Stimulated activated CD4-positive, alpha-beta T cell treated with anti-CD3 and anti-CD28 coated beads, Interleukin-2, amount 100 ng/mL, for 24 hours (primary cell): ENCODE results near the gene TCFL5.

Source experiments
- DNase-seq, 2 donors: peaks; one replicate each; pipeline ENCODE4 v3.0.0-alpha.2; 2020

The TCFL5 gene

GRCh38 chr20:62832212-62832922, 29.3 kb downstream of the TCFL5 start:
- DNase-seq = peak in 1 of 2 donors; percentile 57

- no peak for DNase-seq
Observed at GRCh38 chr20:62831854-62832211, 29.8 kb downstream of the TCFL5 start.

- DNase-seq = no peak
Observed at GRCh38 chr20:62831361-62831788, 30.2 kb downstream of the TCFL5 start.

- no peak for DNase-seq
Observed at GRCh38 chr20:62830821-62831220, 30.8 kb downstream of the TCFL5 start.

GRCh38 chr20:62830251-62830650, 31.4 kb downstream of the TCFL5 start:
- no peak for DNase-seq

GRCh38 chr20:62829231-62830230, 32.1 kb downstream of the TCFL5 start:
- DNase-seq = no peak

- DNase-seq = no peak
Observed at GRCh38 chr20:62828511-62829230, 33.0 kb downstream of the TCFL5 start.

- DNase-seq = no peak
Observed at GRCh38 chr20:62828051-62828450, 33.6 kb downstream of the TCFL5 start.

GRCh38 chr20:62827311-62828038, 34.1 kb downstream of the TCFL5 start:
- no peak for DNase-seq

GRCh38 chr20:62826646-62827310, 34.8 kb downstream of the TCFL5 start:
- no peak for DNase-seq

- no peak for DNase-seq
Observed at GRCh38 chr20:62825986-62826645, 35.5 kb downstream of the TCFL5 start.

- no peak for DNase-seq
Observed at GRCh38 chr20:62825333-62825985, 36.2 kb downstream of the TCFL5 start.

GRCh38 chr20:62824476-62825332, 36.9 kb downstream of the TCFL5 start:
- DNase-seq = peak; percentile 48 to 60

GRCh38 chr20:62823688-62824475, 37.7 kb downstream of the TCFL5 start:
- DNase-seq = no peak

- peak in 1 of 2 donors; percentile 59 for DNase-seq
Observed at GRCh38 chr20:62822788-62823651, 38.6 kb downstream of the TCFL5 start.

- DNase-seq = no peak
Observed at GRCh38 chr20:62822239-62822787, 39.3 kb downstream of the TCFL5 start.

GRCh38 chr20:62821726-62822210, 39.9 kb downstream of the TCFL5 start:
- DNase-seq = no peak
